A673 (cell line): ENCODE results near the gene BLVRA. TPM values are rescaled to one million over a fixed set of nuclear protein-coding genes. Genes with fewer than 3 reads are reported as not detected.
A peak's percentile ranks its signal among the peaks of the same experiment; 100 is the strongest.

Experiments used
- BruUV-seq: library from RNA; stranded (reverse); fragments of 400-500 nt; replicated peaks from 2 replicates; lab custom pipeline; 2021; lab: Mats Ljungman, UMichigan
- CTCF ChIA-PET: fragments of 300-600 bp; sonication (Branson Sonifier 250); formaldehyde crosslinking; loops from one replicate; lab custom pipeline; 2022; ENCODE audit warnings: antibody characterized with exemption; lab: Charles Lee
- POLR2A ChIA-PET: fragments of 300-600 bp; sonication (Branson Sonifier 250); formaldehyde crosslinking; loops from one replicate; lab custom pipeline; 2022; ENCODE audit warnings: antibody characterized with exemption; ENCODE audit not compliant: low non-redundant PET; lab: Charles Lee
- DNase-seq: peaks from one replicate; pipeline ENCODE4 v3.0.0-alpha.2; 2015; ENCODE audit warnings: low spot score
- H3K27ac ChIP-seq: fragments of 200-600 bp; sonication (generic); 2 replicates; pipeline ENCODE4 v1.5.1; 2016; ENCODE audit warnings: mixed run types, low read depth, mild to moderate bottlenecking, mixed read lengths, antibody characterized with exemption, low read length; ENCODE audit not compliant: poor library complexity, severe bottlenecking
- H3K27me3 ChIP-seq: fragments of 200-600 bp; sonication (generic); replicated peaks from 2 replicates; pipeline ENCODE4 v1.6.1; 2017; ENCODE audit warnings: mixed run types, low read depth, mild to moderate bottlenecking, mixed read lengths, antibody characterized with exemption, low read length; ENCODE audit not compliant: insufficient read depth, poor library complexity
- H3K36me3 ChIP-seq: fragments of 200-600 bp; sonication (generic); 2 replicates; pipeline ENCODE4 v1.6.1; 2016; ENCODE audit warnings: mixed run types, mild to moderate bottlenecking, mixed read lengths, antibody characterized with exemption, low read length; ENCODE audit not compliant: insufficient read depth, poor library complexity, severe bottlenecking
- H3K4me1 ChIP-seq: fragments of 200-600 bp; sonication (generic); 2 replicates; pipeline ENCODE4 v1.6.1; 2017; ENCODE audit warnings: mixed run types, mild to moderate bottlenecking, mixed read lengths, antibody characterized with exemption, low read length; ENCODE audit not compliant: insufficient read depth, poor library complexity, severe bottlenecking
- H3K4me3 ChIP-seq: fragments of 200-600 bp; sonication (generic); 2 replicates; pipeline ENCODE4 v1.5.1; 2016; ENCODE audit warnings: low read depth, mixed run types, mild to moderate bottlenecking, mixed read lengths, low read length; ENCODE audit not compliant: poor library complexity, severe bottlenecking
- H3K9me3 ChIP-seq: fragments of 200-600 bp; sonication (generic); 2 replicates; pipeline ENCODE4 v1.6.1; 2016; ENCODE audit warnings: mixed run types, low read depth, mild to moderate bottlenecking, mixed read lengths, antibody characterized with exemption, low read length; ENCODE audit not compliant: poor library complexity, severe bottlenecking
- EZH2 ChIP-seq: fragments of 200-600 bp; sonication (generic); IDR thresholded peaks from 2 replicates; pipeline ENCODE4 v1.6.1; 2017; ENCODE audit warnings: borderline replicate concordance, low read depth, mild to moderate bottlenecking, mixed read lengths, antibody characterized with exemption, low read length; ENCODE audit not compliant: poor library complexity, severe bottlenecking
- intact Hi-C: fragments of 100-400 bp; cut with micrococcal nuclease; formaldehyde crosslinking; loops from one replicate; pipeline ENCODE4 v1.10.0; 2022; ENCODE audit not compliant: unreplicated experiment
- total RNA-seq: library from RNA; stranded (reverse); gene quantifications from 2 replicates; pipeline ENCODE4 v1.2.3, GENCODE V29; 2021
- TF ChIP-seq, protein P1 (sequence below): fragments of 300-800, 200-600 bp; sonication (generic); conservative IDR thresholded peaks from 2 replicates; pipeline ENCODE4 v1.5.1; 2017; ENCODE audit warnings: low read depth, mild to moderate bottlenecking, antibody characterized with exemption, low read length, moderate library complexity, mixed read lengths

The BLVRA gene
- total RNA-seq, 1 experiment from 2014 or later, result 20.6 TPM

DNA sequence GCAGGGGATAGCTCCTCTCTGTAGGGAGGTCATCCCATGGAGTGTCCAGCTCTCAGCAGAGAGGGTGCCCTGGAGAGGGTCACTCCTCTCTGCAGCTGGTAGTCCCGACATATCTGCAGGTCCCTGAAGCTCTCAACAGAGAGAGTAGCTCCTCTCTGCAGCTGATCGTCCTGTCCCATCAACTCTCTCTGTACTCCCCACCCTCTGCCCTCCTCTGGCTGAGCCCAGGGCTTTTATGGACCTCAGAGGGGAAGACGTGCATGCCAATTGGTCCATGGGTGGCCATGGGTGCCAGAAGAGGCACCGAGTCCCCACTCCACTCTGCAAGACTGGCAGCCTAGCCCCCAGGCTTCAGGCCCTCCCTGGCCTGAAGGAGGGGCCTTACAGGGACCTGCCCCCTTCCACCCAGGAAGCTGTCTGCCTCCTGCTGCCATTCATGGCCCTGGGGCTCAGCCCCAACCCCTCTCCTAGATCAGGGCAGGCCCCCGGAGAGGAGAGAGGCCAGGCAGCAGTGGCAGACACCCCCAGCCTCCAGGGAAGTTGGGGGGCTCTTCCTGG lies 9.0 kb upstream of the BLVRA start:
- Histone ChIP-seq H3K4me3 (no peak overlapping the region), H3K27ac (no peak overlapping the region), H3K36me3 (no peaks in the 10 kb centered on the region), H3K9me3 (no peaks in the 10 kb centered on the region), H3K4me1 (no peaks in the 10 kb centered on the region), H3K27me3 (no peaks in the 10 kb centered on the region)
- TF ChIP-seq, protein P1, sequence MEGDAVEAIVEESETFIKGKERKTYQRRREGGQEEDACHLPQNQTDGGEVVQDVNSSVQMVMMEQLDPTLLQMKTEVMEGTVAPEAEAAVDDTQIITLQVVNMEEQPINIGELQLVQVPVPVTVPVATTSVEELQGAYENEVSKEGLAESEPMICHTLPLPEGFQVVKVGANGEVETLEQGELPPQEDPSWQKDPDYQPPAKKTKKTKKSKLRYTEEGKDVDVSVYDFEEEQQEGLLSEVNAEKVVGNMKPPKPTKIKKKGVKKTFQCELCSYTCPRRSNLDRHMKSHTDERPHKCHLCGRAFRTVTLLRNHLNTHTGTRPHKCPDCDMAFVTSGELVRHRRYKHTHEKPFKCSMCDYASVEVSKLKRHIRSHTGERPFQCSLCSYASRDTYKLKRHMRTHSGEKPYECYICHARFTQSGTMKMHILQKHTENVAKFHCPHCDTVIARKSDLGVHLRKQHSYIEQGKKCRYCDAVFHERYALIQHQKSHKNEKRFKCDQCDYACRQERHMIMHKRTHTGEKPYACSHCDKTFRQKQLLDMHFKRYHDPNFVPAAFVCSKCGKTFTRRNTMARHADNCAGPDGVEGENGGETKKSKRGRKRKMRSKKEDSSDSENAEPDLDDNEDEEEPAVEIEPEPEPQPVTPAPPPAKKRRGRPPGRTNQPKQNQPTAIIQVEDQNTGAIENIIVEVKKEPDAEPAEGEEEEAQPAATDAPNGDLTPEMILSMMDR, result no peak
- no peak for TF ChIP-seq EZH2
- POLR2A ChIA-PET, result no interaction called here
- intact Hi-C loops, result no loop called here
- CTCF ChIA-PET, result no interaction called here
- DNase-seq, result no peak
- BruUV-seq, result no TSS peak

DNA sequence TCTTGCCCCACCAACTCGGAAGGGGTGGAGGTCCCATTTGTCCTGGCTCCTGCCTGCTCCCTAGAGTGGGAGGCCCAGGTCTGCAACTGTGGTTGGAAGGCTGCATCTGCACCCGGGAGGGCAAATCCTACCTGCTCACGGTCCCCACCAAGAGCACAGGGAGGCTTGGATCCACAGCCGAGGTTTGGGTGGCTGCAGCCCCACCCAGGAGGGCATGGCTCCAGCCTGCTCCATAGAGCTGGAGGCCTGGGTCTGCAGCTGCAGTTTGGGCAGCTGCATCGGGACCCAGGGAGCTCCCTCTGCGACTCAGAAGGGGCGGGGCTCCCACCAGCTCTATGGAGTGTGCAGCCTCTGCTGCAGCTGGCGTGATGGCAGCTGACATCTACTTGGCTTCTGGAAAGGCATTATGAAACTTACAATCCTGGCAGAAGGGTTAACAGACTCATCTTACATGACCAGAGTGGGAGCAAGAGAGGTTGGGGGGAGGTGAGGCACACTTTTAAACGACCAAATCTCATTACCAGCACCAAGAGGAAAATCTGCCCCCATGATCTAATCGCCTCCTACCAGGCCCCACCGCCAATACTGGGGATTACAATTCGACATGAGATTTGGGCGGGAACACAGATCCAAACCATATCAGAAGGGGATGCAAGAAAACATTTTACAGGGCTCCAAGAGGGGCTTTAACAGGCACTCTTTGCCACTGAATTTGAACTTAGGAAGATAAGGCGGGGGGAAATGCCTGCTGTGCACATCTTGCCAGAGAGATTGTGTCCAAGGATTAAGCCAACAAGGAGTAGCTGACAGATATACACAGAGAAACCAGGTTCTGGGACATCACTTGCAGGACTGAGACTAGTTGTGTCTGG lies 8.2 kb upstream of the BLVRA start:
- ChIA-PET CTCF (interaction anchor here (0.7 kb wide), 1 partner anchor 169 kb away, joined by 4 read pairs; no protein-coding TSS in a partner anchor), POLR2A (no interaction called here)
- H3K9me3 ChIP-seq, result no peaks in the 10 kb centered on the region
- no peak for TF ChIP-seq EZH2
- TF ChIP-seq, protein P1, result no peak
- no peaks in the 10 kb centered on the region for H3K36me3 ChIP-seq
- no peaks in the 10 kb centered on the region for H3K27me3 ChIP-seq
- no peaks in the 10 kb centered on the region for H3K4me1 ChIP-seq
- no peak overlapping the region for H3K4me3 ChIP-seq
- no peak overlapping the region for H3K27ac ChIP-seq
- intact Hi-C loops, result no loop called here
- BruUV-seq, result no TSS peak
- peak; percentile 20 for DNase-seq

DNA sequence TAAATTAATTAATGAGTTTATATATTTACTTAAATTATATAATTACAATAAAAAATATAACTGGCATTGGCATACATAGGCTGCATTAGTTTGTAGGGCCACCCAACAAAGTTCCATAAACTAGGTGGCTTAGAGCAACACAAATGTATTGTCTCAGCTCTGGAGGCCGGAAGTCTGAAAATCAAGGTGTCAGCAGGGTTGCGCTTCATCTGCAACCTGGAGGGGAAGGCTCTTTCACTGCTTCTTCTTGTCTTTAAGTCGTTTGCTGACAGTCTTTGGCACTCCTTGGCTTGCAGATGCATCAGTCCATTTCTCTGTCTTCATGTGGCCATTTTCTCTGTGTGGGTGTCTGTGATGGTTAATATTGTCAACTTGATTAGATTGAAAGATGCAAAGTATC lies 6.1 kb upstream of the BLVRA start:
- intact Hi-C loops, result no loop called here
- no peaks in the 10 kb centered on the region for H3K27me3 ChIP-seq
- H3K9me3 ChIP-seq, result no peaks in the 10 kb centered on the region
- H3K4me3 ChIP-seq, result no peak overlapping the region
- no peaks in the 10 kb centered on the region for H3K36me3 ChIP-seq
- BruUV-seq, result no TSS peak
- DNase-seq, result no peak
- CTCF ChIA-PET, result no interaction called here
- no peak for TF ChIP-seq EZH2
- TF ChIP-seq, protein P1, result no peak
- H3K4me1 ChIP-seq, result no peaks in the 10 kb centered on the region
- H3K27ac ChIP-seq, result no peak overlapping the region
- POLR2A ChIA-PET, result no interaction called here
